ENCODE measurements around the gene PPA2.

PPA2 gene

DNA sequence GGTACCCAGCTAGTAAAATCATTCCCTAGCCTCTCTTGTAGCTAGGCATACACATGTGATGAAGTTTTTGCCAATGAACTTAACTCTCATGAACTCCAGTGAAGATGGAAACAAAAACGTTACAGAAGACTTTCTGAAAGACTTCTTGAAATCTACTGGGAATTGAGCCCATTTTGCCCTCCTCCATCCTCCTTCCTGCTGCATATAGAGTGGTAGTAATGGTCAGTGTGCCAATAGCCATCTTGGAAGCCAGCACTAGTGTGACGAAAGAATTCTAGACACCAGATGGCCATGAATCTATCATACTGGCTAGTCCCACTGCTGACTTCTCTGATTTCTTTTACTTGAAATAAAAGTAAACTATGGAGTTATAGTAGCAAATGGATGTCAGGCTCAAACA is 30.9 kb upstream of the PPA2 start:
- Histone ChIP-seq H3K4me3 (ENCODE audit: low read depth in 1 of 2, low read length in 1 of 2) (no peak overlapping the region), H3K9me3 (no peaks in the 10 kb centered on the region), H3K27ac (no peak overlapping the region), H3K27me3 (no peaks in the 10 kb centered on the region), H3K36me3 (no peaks in the 10 kb centered on the region), H3K4me1 (ENCODE audit: control insufficient read depth in 1 of 2, insufficient read depth in 1 of 2, low read depth in 1 of 2, low read length in 1 of 2) (peaks cover 0 to 8% of the 10 kb centered on the region in 2 experiments)
- TF ChIP-seq, protein P1, sequence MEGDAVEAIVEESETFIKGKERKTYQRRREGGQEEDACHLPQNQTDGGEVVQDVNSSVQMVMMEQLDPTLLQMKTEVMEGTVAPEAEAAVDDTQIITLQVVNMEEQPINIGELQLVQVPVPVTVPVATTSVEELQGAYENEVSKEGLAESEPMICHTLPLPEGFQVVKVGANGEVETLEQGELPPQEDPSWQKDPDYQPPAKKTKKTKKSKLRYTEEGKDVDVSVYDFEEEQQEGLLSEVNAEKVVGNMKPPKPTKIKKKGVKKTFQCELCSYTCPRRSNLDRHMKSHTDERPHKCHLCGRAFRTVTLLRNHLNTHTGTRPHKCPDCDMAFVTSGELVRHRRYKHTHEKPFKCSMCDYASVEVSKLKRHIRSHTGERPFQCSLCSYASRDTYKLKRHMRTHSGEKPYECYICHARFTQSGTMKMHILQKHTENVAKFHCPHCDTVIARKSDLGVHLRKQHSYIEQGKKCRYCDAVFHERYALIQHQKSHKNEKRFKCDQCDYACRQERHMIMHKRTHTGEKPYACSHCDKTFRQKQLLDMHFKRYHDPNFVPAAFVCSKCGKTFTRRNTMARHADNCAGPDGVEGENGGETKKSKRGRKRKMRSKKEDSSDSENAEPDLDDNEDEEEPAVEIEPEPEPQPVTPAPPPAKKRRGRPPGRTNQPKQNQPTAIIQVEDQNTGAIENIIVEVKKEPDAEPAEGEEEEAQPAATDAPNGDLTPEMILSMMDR (IDR thresholded peaks at IDR 0.05) = no peak

DNA sequence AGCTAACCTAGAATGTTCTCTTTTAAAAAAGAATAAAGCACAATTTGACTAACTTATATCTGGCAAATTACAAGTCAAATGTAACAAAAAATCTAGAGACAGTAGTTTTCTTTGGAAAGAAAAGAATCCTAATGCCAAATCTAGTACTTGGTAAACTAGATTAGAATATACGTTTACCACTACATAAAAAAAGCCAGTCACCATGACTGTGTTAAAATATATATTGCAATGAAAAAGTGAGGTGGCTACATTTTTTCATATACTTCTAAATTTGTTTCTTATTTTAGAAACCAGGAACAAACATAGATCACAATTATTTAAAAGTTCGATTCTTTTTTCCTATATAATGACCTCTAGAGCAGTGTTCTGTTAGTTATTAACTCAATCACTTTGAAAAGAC is 29.6 kb upstream of the PPA2 start:
- H3K36me3 ChIP-seq = no peaks in the 10 kb centered on the region
- H3K4me1 ChIP-seq (ENCODE audit: control insufficient read depth in 1 of 2, insufficient read depth in 1 of 2, low read depth in 1 of 2, low read length in 1 of 2) = no peaks in the 10 kb centered on the region
- TF ChIP-seq, protein P1 (IDR thresholded peaks at IDR 0.05) = no peak

DNA sequence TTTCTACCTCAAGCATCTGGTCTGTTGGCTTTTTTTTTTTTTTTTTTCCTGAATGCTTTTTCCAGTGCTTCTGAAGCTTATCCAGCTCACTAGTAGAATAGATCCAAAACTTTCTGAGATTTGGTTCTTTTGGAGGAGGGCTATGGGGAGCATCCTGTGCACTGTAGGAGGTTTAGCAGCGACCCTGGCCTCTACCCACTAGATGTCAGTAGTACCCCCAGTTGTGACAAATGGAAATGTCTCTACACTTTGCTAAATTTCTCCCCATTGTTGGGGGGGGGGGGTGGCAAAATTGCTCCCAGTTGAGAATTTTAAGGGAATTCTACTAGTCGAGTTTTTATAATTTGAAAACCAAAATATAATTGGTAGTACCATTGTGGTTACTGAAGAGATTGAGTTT is 23.0 kb upstream of the PPA2 start:
- no peaks in the 10 kb centered on the region for H3K27me3 ChIP-seq

More for the DNA sequence above, 29.6 kb upstream of the PPA2 start:
- no peaks in the 10 kb centered on the region for H3K27me3 ChIP-seq
- H3K9me3 ChIP-seq = no peaks in the 10 kb centered on the region
- H3K4me3 ChIP-seq (ENCODE audit: low read depth in 1 of 2, low read length in 1 of 2) = no peak overlapping the region
- H3K27ac ChIP-seq = no peak overlapping the region

DNA sequence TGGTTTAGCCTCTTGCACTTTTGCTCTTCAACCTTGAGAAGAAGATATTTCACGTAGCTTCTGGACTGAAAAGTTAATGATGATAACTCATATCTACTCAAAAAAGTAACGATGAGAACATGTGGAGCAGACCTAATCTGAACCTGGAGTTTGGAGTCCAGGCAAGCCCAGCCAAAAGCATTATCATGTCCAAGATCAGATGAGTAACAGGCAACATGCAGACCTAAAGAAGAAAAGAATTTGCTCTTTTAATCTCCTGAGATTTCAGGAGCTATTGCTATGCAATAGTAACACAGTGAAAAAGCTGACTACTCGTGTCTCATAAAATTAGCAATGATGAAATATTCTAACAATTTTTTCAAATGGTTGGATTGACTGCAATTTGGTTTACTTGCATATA is 21.8 kb upstream of the PPA2 start:
- TF ChIP-seq, protein P1 (IDR thresholded peaks at IDR 0.05) = no peak
- no peaks in the 10 kb centered on the region for H3K27me3 ChIP-seq

More for the DNA sequence above, 23.0 kb upstream of the PPA2 start:
- TF ChIP-seq, protein P1 (IDR thresholded peaks at IDR 0.05) = no peak
- no peaks in the 10 kb centered on the region for H3K4me1 ChIP-seq (ENCODE audit: control insufficient read depth in 1 of 2, insufficient read depth in 1 of 2, low read depth in 1 of 2, low read length in 1 of 2)
- H3K36me3 ChIP-seq = no peaks in the 10 kb centered on the region
- no peak overlapping the region for H3K27ac ChIP-seq
- H3K4me3 ChIP-seq (ENCODE audit: low read depth in 1 of 2, low read length in 1 of 2) = no peak overlapping the region
- H3K9me3 ChIP-seq = no peaks in the 10 kb centered on the region

DNA sequence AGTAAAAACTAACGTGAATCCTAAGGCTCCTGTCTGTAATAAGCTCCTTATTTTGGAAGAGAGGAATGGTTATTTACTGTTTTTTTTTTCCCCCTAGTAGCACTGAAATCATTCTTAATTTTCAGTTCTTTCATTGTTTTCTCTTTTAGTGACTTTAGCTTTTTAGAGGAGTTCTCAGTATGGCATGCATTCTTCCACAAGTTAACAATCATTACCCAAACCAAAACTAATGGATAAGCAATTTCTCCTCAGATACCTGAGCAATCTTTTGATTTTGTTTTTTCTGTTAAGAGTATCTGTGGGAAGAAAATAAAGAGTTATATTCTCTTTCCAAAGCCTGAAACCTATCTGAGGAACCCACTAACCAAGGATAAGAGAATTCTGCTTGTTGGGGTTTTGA is 16.7 kb upstream of the PPA2 start:
- H3K4me1 ChIP-seq (ENCODE audit: control insufficient read depth in 1 of 2, insufficient read depth in 1 of 2, low read depth in 1 of 2, low read length in 1 of 2) = no peaks in the 10 kb centered on the region
- no peak overlapping the region for H3K4me3 ChIP-seq (ENCODE audit: low read depth in 1 of 2, low read length in 1 of 2)
- no peak overlapping the region for H3K27ac ChIP-seq
- TF ChIP-seq, protein P1 (IDR thresholded peaks at IDR 0.05) = no peak
- no peaks in the 10 kb centered on the region for H3K27me3 ChIP-seq
- H3K9me3 ChIP-seq = no peaks in the 10 kb centered on the region
- H3K36me3 ChIP-seq = no peaks in the 10 kb centered on the region

More for the DNA sequence above, 21.8 kb upstream of the PPA2 start:
- no peak overlapping the region for H3K27ac ChIP-seq
- H3K36me3 ChIP-seq = no peaks in the 10 kb centered on the region
- H3K4me1 ChIP-seq (ENCODE audit: control insufficient read depth in 1 of 2, insufficient read depth in 1 of 2, low read depth in 1 of 2, low read length in 1 of 2) = no peaks in the 10 kb centered on the region
- no peak overlapping the region for H3K4me3 ChIP-seq (ENCODE audit: low read depth in 1 of 2, low read length in 1 of 2)
- H3K9me3 ChIP-seq = no peaks in the 10 kb centered on the region

DNA sequence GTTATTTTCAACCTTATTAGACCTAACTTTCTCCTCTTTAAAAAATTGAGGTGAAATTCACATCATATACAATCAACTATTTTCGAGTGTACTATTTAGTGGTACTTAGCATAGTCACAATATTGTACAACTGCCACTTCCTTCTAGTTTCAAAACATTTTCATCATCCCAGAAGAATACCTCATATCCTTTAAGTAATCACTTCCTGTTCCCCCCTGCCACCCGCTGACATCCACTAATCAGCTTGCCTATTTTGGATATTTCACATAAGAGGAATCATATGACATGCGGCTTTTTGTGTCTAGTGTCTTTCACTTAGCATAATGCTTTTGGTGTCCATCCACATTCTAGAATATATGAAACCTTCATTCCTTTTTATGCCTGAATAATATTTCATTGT is 10.0 kb upstream of the PPA2 start:
- no peak overlapping the region for H3K4me3 ChIP-seq (ENCODE audit: low read depth in 1 of 2, low read length in 1 of 2)
- TF ChIP-seq, protein P1 (IDR thresholded peaks at IDR 0.05) = no peak
- no peaks in the 10 kb centered on the region for H3K9me3 ChIP-seq
- H3K27ac ChIP-seq = peak overlapping the region; percentile 70
- H3K27me3 ChIP-seq = no peaks in the 10 kb centered on the region
- no peaks in the 10 kb centered on the region for H3K36me3 ChIP-seq
- peaks cover 9 to 11% of the 10 kb centered on the region in 2 experiments for H3K4me1 ChIP-seq (ENCODE audit: control insufficient read depth in 1 of 2, insufficient read depth in 1 of 2, low read depth in 1 of 2, low read length in 1 of 2)

Data from neutrophil (primary cell).